ENCODE results near the gene SLMAP. TPM values are rescaled to one million over a fixed set of nuclear protein-coding genes. Genes with fewer than 3 reads are reported as not detected.

Gene SLMAP
- total and polyA plus RNA-seq, 5 experiments from 2014 or later, result 19.6 to 70.6 (median 24.5) TPM

GRCh38 chr3:57923101-57923500 lies 167.0 kb downstream of the SLMAP start:
- Mint-ChIP-seq H3K36me3 (peaks cover 4 to 92% (median 11%) of the 10 kb centered on the region in 3 donors), H3K27me3 (no peaks in the 10 kb centered on the region), H3K4me1 (peaks cover 0 to 3% (median 0%) of the 10 kb centered on the region in 4 donors), H3K4me3 (no peak overlapping the region), H3K27ac (peak overlapping the region in 1 of 10 donors; percentile 52), H3K9me3 (no peaks in the 10 kb centered on the region)
- POLR2A ChIA-PET, result no interaction called here
- no peak for ATAC-seq
- no peak for DNase-seq

- DNase-seq (no peak), ATAC-seq (no peak)
- Mint-ChIP-seq H3K4me1 (peaks cover 0 to 3% (median 0%) of the 10 kb centered on the region in 4 donors), H3K4me3 (no peak overlapping the region), H3K36me3 (peaks cover 4 to 91% (median 9%) of the 10 kb centered on the region in 3 donors), H3K9me3 (no peaks in the 10 kb centered on the region), H3K27me3 (no peaks in the 10 kb centered on the region), H3K27ac (peak overlapping the region in 2 of 10 donors; percentile 16 to 78)
- POLR2A ChIA-PET, result no interaction called here
These were observed 167.6 kb downstream of the SLMAP start for GRCh38 chr3:57923752-57924151.

- DNase-seq, result no peak
- POLR2A ChIA-PET, result no interaction called here
- H3K9me3 Mint-ChIP-seq, result peaks cover 0 to under 1% (median 0%) of the 10 kb centered on the region in 9 donors
- peaks cover 3 to 85% (median 7%) of the 10 kb centered on the region in 3 donors for H3K36me3 Mint-ChIP-seq
- H3K4me3 Mint-ChIP-seq, result no peak overlapping the region
- no peak for ATAC-seq
- no peaks in the 10 kb centered on the region for H3K27me3 Mint-ChIP-seq
- peaks cover 0 to 3% (median 0%) of the 10 kb centered on the region in 4 donors for H3K4me1 Mint-ChIP-seq
- H3K27ac Mint-ChIP-seq, result peak overlapping the region in 1 of 10 donors; percentile 18
These were observed 171.1 kb downstream of the SLMAP start for GRCh38 chr3:57927166-57927565.

GRCh38 chr3:57927916-57928315 lies 171.8 kb downstream of the SLMAP start:
- Mint-ChIP-seq H3K36me3 (peaks cover 3 to 86% (median 6%) of the 10 kb centered on the region in 3 donors), H3K9me3 (peaks cover 0 to 2% (median 0%) of the 10 kb centered on the region in 9 donors), H3K4me3 (no peak overlapping the region), H3K27ac (no peak overlapping the region), H3K4me1 (peaks cover 0 to 3% (median 0%) of the 10 kb centered on the region in 4 donors), H3K27me3 (no peaks in the 10 kb centered on the region)
- no peak for ATAC-seq
- POLR2A ChIA-PET, result interaction anchor here (0.6 kb wide), 1 partner anchor 1050 kb away, joined by 3 read pairs; no protein-coding TSS in a partner anchor
- DNase-seq, result no peak

- POLR2A ChIA-PET, result no interaction called here
- Mint-ChIP-seq H3K4me1 (peaks cover 0 to 3% (median 0%) of the 10 kb centered on the region in 4 donors), H3K9me3 (peaks cover 0 to 2% (median 0%) of the 10 kb centered on the region in 9 donors), H3K4me3 (no peak overlapping the region), H3K36me3 (peaks cover 5 to 83% (median 5%) of the 10 kb centered on the region in 3 donors), H3K27ac (no peak overlapping the region), H3K27me3 (no peaks in the 10 kb centered on the region)
- ATAC-seq (no peak), DNase-seq (no peak)
These were observed 172.4 kb downstream of the SLMAP start for GRCh38 chr3:57928511-57928910.

- no peak for DNase-seq
- H3K4me1 Mint-ChIP-seq, result peaks cover 0 to 3% (median 0%) of the 10 kb centered on the region in 4 donors
- POLR2A ChIA-PET, result no interaction called here
- H3K9me3 Mint-ChIP-seq, result peaks cover 0 to 2% (median 0%) of the 10 kb centered on the region in 9 donors
- H3K36me3 Mint-ChIP-seq, result peaks cover 5 to 68% (median 9%) of the 10 kb centered on the region in 3 donors
- ATAC-seq, result no peak
- H3K27ac Mint-ChIP-seq, result no peak overlapping the region
- no peak overlapping the region for H3K4me3 Mint-ChIP-seq
- H3K27me3 Mint-ChIP-seq, result no peaks in the 10 kb centered on the region
These were observed 173.9 kb downstream of the SLMAP start for GRCh38 chr3:57929988-57930387.

- DNase-seq (no peak), ATAC-seq (no peak)
- Mint-ChIP-seq H3K9me3 (peaks cover 0 to 2% (median 0%) of the 10 kb centered on the region in 9 donors), H3K27me3 (no peaks in the 10 kb centered on the region), H3K36me3 (peaks cover 5 to 36% (median 11%) of the 10 kb centered on the region in 3 donors), H3K4me1 (no peaks in the 10 kb centered on the region), H3K27ac (no peak overlapping the region), H3K4me3 (no peak overlapping the region)
- POLR2A ChIA-PET, result no interaction called here
These were observed 177.5 kb downstream of the SLMAP start for GRCh38 chr3:57933602-57934001.

- Mint-ChIP-seq H3K36me3 (peaks cover 5 to 35% (median 11%) of the 10 kb centered on the region in 3 donors), H3K9me3 (peaks cover 0 to 2% (median 0%) of the 10 kb centered on the region in 9 donors)
These were observed 178.3 kb downstream of the SLMAP start for GRCh38 chr3:57934373-57934772.

GRCh38 chr3:57935539-57935938 lies 179.4 kb downstream of the SLMAP start:
- no peaks in the 10 kb centered on the region for H3K4me1 Mint-ChIP-seq
- ATAC-seq (no peak), DNase-seq (no peak)
- no peak overlapping the region for H3K27ac Mint-ChIP-seq
- H3K4me3 Mint-ChIP-seq, result no peak overlapping the region
- no peaks in the 10 kb centered on the region for H3K27me3 Mint-ChIP-seq
- POLR2A ChIA-PET, result no interaction called here
- H3K36me3 Mint-ChIP-seq, result peaks cover 5 to 28% (median 11%) of the 10 kb centered on the region in 3 donors
- peaks cover 0 to 5% (median 0%) of the 10 kb centered on the region in 9 donors for H3K9me3 Mint-ChIP-seq

More at GRCh38 chr3:57934373-57934772, 178.3 kb downstream of the SLMAP start:
- Mint-ChIP-seq H3K27ac (no peak overlapping the region), H3K27me3 (no peaks in the 10 kb centered on the region), H3K4me1 (no peaks in the 10 kb centered on the region), H3K4me3 (no peak overlapping the region)
- no peak for DNase-seq
- POLR2A ChIA-PET, result no interaction called here
- ATAC-seq, result no peak

- no peak for DNase-seq
- no peak for ATAC-seq
- Mint-ChIP-seq H3K27me3 (no peaks in the 10 kb centered on the region), H3K4me1 (no peaks in the 10 kb centered on the region), H3K36me3 (peaks cover 3 to 17% (median 17%) of the 10 kb centered on the region in 3 donors), H3K9me3 (peaks cover 0 to 17% (median 3%) of the 10 kb centered on the region in 9 donors), H3K27ac (peak overlapping the region in 1 of 10 donors; percentile 71), H3K4me3 (no peak overlapping the region)
- POLR2A ChIA-PET, result no interaction called here
These were observed 181.0 kb downstream of the SLMAP start for GRCh38 chr3:57937092-57937491.

GRCh38 chr3:57939775-57940174 lies 183.7 kb downstream of the SLMAP start:
- DNase-seq (no peak), ATAC-seq (no peak)
- Mint-ChIP-seq H3K36me3 (peaks cover 0 to 11% (median 5%) of the 10 kb centered on the region in 3 donors), H3K4me3 (no peak overlapping the region), H3K27ac (no peak overlapping the region), H3K9me3 (peaks cover 0 to 18% (median 1%) of the 10 kb centered on the region in 9 donors), H3K4me1 (no peaks in the 10 kb centered on the region), H3K27me3 (no peaks in the 10 kb centered on the region)
- POLR2A ChIA-PET, result no interaction called here

GRCh38 chr3:57942388-57942787 lies 186.3 kb downstream of the SLMAP start:
- H3K27ac Mint-ChIP-seq, result no peak overlapping the region
- POLR2A ChIA-PET, result no interaction called here
- no peak for ATAC-seq
- H3K27me3 Mint-ChIP-seq, result no peaks in the 10 kb centered on the region
- H3K4me3 Mint-ChIP-seq, result no peak overlapping the region
- H3K36me3 Mint-ChIP-seq, result peaks cover 0 to 9% (median 5%) of the 10 kb centered on the region in 3 donors
- no peaks in the 10 kb centered on the region for H3K4me1 Mint-ChIP-seq
- H3K9me3 Mint-ChIP-seq, result peaks cover 0 to 18% (median 1%) of the 10 kb centered on the region in 9 donors
- DNase-seq, result no peak

GRCh38 chr3:57942872-57943283 lies 186.8 kb downstream of the SLMAP start:
- Mint-ChIP-seq H3K36me3 (peaks cover 0 to 9% (median 5%) of the 10 kb centered on the region in 3 donors), H3K27me3 (peaks cover 0 to 3% (median 0%) of the 10 kb centered on the region in 5 donors), H3K27ac (peak overlapping the region in 1 of 10 donors; percentile 91), H3K9me3 (peaks cover 0 to 18% (median 1%) of the 10 kb centered on the region in 9 donors), H3K4me1 (no peaks in the 10 kb centered on the region), H3K4me3 (no peak overlapping the region)
- ATAC-seq (no peak), DNase-seq (no peak)
- POLR2A ChIA-PET, result no interaction called here
